ENCODE measurements around the gene IER3.
A peak's percentile ranks its signal among the peaks of the same experiment; 100 is the strongest.

The IER3 gene

GRCh38 chr6:30743099-30744053 lies 971 bp downstream of the IER3 start:
- no peak for TF ChIP-seq CTCF (IDR thresholded peaks at IDR 0.05; ENCODE audit: poor library complexity, severe bottlenecking)
- Histone ChIP-seq H3K9me3 (ENCODE audit: severe bottlenecking) (no peaks in the 10 kb centered on the region), H3K4me1 (ENCODE audit: insufficient read depth, poor library complexity, severe bottlenecking) (peaks cover 12% of the 10 kb centered on the region), H3K4me3 (ENCODE audit: severe bottlenecking) (peak overlapping the region; percentile 72), H3K36me3 (ENCODE audit: low read depth) (peaks cover 43% of the 10 kb centered on the region), H3K27me3 (ENCODE audit: insufficient read depth, poor library complexity, severe bottlenecking) (no peaks in the 10 kb centered on the region), H3K27ac (ENCODE audit: poor library complexity, severe bottlenecking) (peak overlapping the region; percentile 98)
- DNase-seq (ENCODE audit: low spot score) (no peak), ATAC-seq (ENCODE audit: low read depth) (no peak)

GRCh38 chr6:30742316-30743098 lies 1.8 kb downstream of the IER3 start, which contains the start of gene FLOT1:
TSS of gene FLOT1 (minus strand) at chr6:30742687. CDS start at chr6:30742189, 498 bp downstream.
- Histone ChIP-seq H3K4me3 (ENCODE audit: severe bottlenecking) (peak within 1 kb of the TSS; percentile 72), H3K27ac (ENCODE audit: poor library complexity, severe bottlenecking) (peak within 1 kb of the TSS; percentile 98), H3K4me1 (ENCODE audit: insufficient read depth, poor library complexity, severe bottlenecking) (peaks cover 3% of the 10 kb centered on the region), H3K9me3 (ENCODE audit: severe bottlenecking) (no peaks in the 10 kb centered on the region), H3K36me3 (ENCODE audit: low read depth) (peaks cover 52% of the 10 kb centered on the region), H3K27me3 (ENCODE audit: insufficient read depth, poor library complexity, severe bottlenecking) (no peaks in the 10 kb centered on the region)
- DNase-seq (ENCODE audit: low spot score) (peak; percentile 98), ATAC-seq (ENCODE audit: low read depth) (peak; percentile 80)
- TF ChIP-seq CTCF (IDR thresholded peaks at IDR 0.05; ENCODE audit: poor library complexity, severe bottlenecking) = no peak

- H3K27ac ChIP-seq (ENCODE audit: poor library complexity, severe bottlenecking) = peak overlapping the region; percentile 98
- peaks cover 59% of the 10 kb centered on the region for H3K36me3 ChIP-seq (ENCODE audit: low read depth)
- DNase-seq (ENCODE audit: low spot score) = no peak
- no peaks in the 10 kb centered on the region for H3K9me3 ChIP-seq (ENCODE audit: severe bottlenecking)
- no peaks in the 10 kb centered on the region for H3K27me3 ChIP-seq (ENCODE audit: insufficient read depth, poor library complexity, severe bottlenecking)
- peak overlapping the region; percentile 72 for H3K4me3 ChIP-seq (ENCODE audit: severe bottlenecking)
- TF ChIP-seq CTCF (IDR thresholded peaks at IDR 0.05; ENCODE audit: poor library complexity, severe bottlenecking) = no peak
- H3K4me1 ChIP-seq (ENCODE audit: insufficient read depth, poor library complexity, severe bottlenecking) = no peaks in the 10 kb centered on the region
- no peak; the same call in 1 of the 3 replicates for ATAC-seq (ENCODE audit: low read depth)
Observed at GRCh38 chr6:30741789-30742315, 2.5 kb downstream of the IER3 start.

GRCh38 chr6:30741063-30741779 lies 3.1 kb downstream of the IER3 start:
- DNase-seq (ENCODE audit: low spot score) = no peak
- Histone ChIP-seq H3K36me3 (ENCODE audit: low read depth) (peaks cover 62% of the 10 kb centered on the region), H3K4me3 (ENCODE audit: severe bottlenecking) (peak overlapping the region; percentile 72), H3K4me1 (ENCODE audit: insufficient read depth, poor library complexity, severe bottlenecking) (no peaks in the 10 kb centered on the region), H3K9me3 (ENCODE audit: severe bottlenecking) (no peaks in the 10 kb centered on the region), H3K27me3 (ENCODE audit: insufficient read depth, poor library complexity, severe bottlenecking) (no peaks in the 10 kb centered on the region), H3K27ac (ENCODE audit: poor library complexity, severe bottlenecking) (peak overlapping the region; percentile 98)
- TF ChIP-seq CTCF (IDR thresholded peaks at IDR 0.05; ENCODE audit: poor library complexity, severe bottlenecking) = no peak
- ATAC-seq (ENCODE audit: low read depth) = no peak
